Bronchial epithelial cell (primary cell): Measurements from ENCODE around the gene AKAP6. TPM values are rescaled to one million over a fixed set of nuclear protein-coding genes. Genes with fewer than 3 reads are reported as not detected.

Experiments
- DNase-seq: peaks from one replicate; pipeline ENCODE4 v3.0.0-alpha.2; 2010; ENCODE audit warnings: low read depth
- FAIRE-seq: peaks from 2 replicates; lab custom pipeline; 2011; peaks lifted over from hg19 to GRCh38; lab: Jason Lieb, UNC
- H3K27me3 ChIP-seq: 2 replicates; pipeline ENCODE4 v1.5.1; 2011; ENCODE audit warnings: low read length; ENCODE audit not compliant: control insufficient read depth, insufficient read depth
- H3K36me3 ChIP-seq: 2 replicates; pipeline ENCODE4 v1.5.1; 2011; ENCODE audit warnings: low read length; ENCODE audit not compliant: control insufficient read depth, insufficient read depth
- H3K4me3 ChIP-seq: 2 replicates; pipeline ENCODE4 v1.5.1; 2011; ENCODE audit warnings: mild to moderate bottlenecking, low read depth, low read length, control low read depth
- total RNA-seq: library from RNA; depleted of rRNA; stranded (reverse); fragments of >200 nt; gene quantifications from 2 replicates; pipeline ENCODE4 v1.2.1, GENCODE V29; 2014
- TF ChIP-seq, protein P1 (sequence below): IDR thresholded peaks from 2 replicates; pipeline ENCODE4 v1.5.1; 2011; ENCODE audit warnings: mild to moderate bottlenecking, moderate library complexity, low read length, control low read depth, inconsistent platforms; ENCODE audit not compliant: insufficient read depth, severe bottlenecking

AKAP6 gene
- total RNA-seq, 1 donor from 2014 or later: 4.2 TPM

- H3K36me3 ChIP-seq: no peaks in the 10 kb centered on the region
- DNase-seq: no peak
- no peak overlapping the region for H3K4me3 ChIP-seq
- no peak for FAIRE-seq
- TF ChIP-seq, protein P1, sequence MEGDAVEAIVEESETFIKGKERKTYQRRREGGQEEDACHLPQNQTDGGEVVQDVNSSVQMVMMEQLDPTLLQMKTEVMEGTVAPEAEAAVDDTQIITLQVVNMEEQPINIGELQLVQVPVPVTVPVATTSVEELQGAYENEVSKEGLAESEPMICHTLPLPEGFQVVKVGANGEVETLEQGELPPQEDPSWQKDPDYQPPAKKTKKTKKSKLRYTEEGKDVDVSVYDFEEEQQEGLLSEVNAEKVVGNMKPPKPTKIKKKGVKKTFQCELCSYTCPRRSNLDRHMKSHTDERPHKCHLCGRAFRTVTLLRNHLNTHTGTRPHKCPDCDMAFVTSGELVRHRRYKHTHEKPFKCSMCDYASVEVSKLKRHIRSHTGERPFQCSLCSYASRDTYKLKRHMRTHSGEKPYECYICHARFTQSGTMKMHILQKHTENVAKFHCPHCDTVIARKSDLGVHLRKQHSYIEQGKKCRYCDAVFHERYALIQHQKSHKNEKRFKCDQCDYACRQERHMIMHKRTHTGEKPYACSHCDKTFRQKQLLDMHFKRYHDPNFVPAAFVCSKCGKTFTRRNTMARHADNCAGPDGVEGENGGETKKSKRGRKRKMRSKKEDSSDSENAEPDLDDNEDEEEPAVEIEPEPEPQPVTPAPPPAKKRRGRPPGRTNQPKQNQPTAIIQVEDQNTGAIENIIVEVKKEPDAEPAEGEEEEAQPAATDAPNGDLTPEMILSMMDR: no peak
- no peaks in the 10 kb centered on the region for H3K27me3 ChIP-seq
These were observed 428.5 kb downstream of the AKAP6 start for GRCh38 chr14:32757568-32757967.

DNA sequence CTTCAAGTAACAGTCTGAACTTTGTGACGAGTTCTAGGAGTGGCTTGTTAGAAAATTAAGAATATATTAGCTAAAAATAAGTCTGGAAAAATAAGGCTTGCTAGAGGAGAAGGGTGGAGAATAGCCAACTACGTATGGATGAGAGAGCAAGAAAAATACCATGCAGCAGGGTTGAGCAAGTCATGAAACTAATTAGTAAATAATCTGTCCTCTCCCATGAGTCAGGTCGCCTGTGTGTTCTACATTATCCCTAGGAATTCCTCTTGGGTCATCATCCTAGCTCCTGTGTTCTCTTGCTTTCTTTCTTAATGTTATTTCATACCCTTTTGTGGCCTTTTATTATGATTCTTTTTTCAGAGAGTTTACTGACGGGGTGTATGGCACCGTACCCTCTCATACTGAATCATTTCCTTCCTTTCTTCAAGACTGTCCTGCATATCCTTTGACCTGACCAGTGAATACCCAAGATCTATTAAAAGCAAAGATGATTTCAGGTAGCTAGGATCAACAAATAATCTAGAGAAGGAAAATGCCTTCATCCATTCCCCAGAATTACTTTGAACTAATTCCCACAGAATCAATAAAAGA, 432.4 kb downstream of the AKAP6 start:
- Histone ChIP-seq H3K27me3 (no peaks in the 10 kb centered on the region), H3K36me3 (no peaks in the 10 kb centered on the region), H3K4me3 (no peak overlapping the region)
- TF ChIP-seq, protein P1: no peak
- FAIRE-seq (no peak), DNase-seq (peak; percentile 37)

DNA sequence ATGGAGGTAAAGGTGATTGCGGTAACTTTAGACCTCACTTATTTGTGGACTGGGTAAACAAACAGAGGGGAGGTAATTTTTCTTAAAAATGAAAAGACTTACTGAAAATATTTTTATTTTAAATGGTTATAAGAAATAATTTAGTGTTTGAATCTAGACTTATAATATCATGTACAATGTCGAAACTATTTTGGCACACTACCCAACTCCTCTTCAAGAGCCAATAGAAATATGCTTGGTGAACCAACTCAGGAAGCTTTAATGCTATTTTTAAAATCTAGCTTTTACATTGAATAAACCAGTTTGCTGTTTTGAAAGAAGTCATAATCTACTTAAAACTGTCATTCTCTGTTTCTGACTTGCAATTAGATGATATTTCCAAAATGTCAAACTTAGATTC, 433.8 kb downstream of the AKAP6 start:
- TF ChIP-seq, protein P1: no peak
- DNase-seq (no peak), FAIRE-seq (no peak)
- Histone ChIP-seq H3K4me3 (no peak overlapping the region), H3K27me3 (no peaks in the 10 kb centered on the region), H3K36me3 (no peaks in the 10 kb centered on the region)

DNA sequence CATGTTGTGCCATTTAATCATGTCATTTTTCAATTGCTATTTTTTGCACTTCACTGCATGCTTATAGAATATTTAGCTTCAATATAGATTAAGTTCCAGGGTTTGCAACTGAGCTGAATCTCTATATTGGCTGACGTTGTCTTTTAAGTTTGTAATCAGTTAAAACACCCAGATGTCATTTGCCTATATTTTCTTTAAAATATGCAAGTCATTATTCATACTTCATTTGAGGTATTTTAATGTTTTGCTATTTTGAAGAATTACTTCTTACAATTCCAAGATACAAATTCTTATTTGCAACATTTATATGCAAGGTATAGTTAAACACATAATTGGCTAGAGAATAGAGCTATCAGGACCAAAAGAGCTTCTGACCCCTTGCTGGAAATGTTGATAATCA, 434.6 kb downstream of the AKAP6 start:
- Histone ChIP-seq H3K4me3 (no peak overlapping the region), H3K36me3 (no peaks in the 10 kb centered on the region), H3K27me3 (no peaks in the 10 kb centered on the region)
- TF ChIP-seq, protein P1: no peak
- DNase-seq (no peak), FAIRE-seq (no peak)

DNA sequence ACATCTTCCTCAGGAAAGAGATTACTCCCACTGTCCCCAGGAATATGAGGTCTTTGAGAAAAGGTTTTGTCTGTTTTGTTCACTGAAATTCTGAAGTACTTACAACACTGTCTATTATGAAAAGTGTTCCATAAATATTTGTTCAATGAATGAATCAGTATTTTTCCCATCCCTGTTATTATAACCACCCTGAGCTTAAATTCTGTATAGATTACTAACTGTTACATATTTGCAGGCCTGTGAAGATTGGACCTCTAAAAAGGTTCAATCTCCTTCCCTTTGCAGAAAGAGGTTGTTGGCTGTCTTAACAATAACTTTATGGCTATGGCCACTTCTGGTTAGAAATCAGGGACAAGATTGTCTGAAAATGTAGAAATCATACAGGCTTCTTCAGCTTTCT, 435.0 kb downstream of the AKAP6 start:
- H3K36me3 ChIP-seq: no peaks in the 10 kb centered on the region
- no peak for DNase-seq
- H3K27me3 ChIP-seq: no peaks in the 10 kb centered on the region
- TF ChIP-seq, protein P1: no peak
- no peak for FAIRE-seq
- no peak overlapping the region for H3K4me3 ChIP-seq

- FAIRE-seq (no peak), DNase-seq (no peak)
- H3K27me3 ChIP-seq: no peaks in the 10 kb centered on the region
- H3K4me3 ChIP-seq: no peak overlapping the region
- TF ChIP-seq, protein P1: no peak
- no peaks in the 10 kb centered on the region for H3K36me3 ChIP-seq
These were observed 441.3 kb downstream of the AKAP6 start for GRCh38 chr14:32770422-32770821.
